D721Med (cell line): Measurements from ENCODE around the gene TYW3.

Experiments used
- DNase-seq: peaks from one replicate; pipeline ENCODE4 v3.0.0; 2011; ENCODE audit warnings: low spot score; ENCODE audit not compliant: insufficient read length
- FAIRE-seq: peaks from 2 replicates; lab custom pipeline; 2011; peaks lifted over from hg19 to GRCh38; lab: Jason Lieb, UNC
- CTCF ChIP-seq: IDR thresholded peaks from 2 replicates; pipeline ENCODE4 v1.5.1; 2012; ENCODE audit warnings: mild to moderate bottlenecking, control low read depth; ENCODE audit not compliant: insufficient read depth; ENCODE audit errors: missing control alignments

TYW3 gene

DNA sequence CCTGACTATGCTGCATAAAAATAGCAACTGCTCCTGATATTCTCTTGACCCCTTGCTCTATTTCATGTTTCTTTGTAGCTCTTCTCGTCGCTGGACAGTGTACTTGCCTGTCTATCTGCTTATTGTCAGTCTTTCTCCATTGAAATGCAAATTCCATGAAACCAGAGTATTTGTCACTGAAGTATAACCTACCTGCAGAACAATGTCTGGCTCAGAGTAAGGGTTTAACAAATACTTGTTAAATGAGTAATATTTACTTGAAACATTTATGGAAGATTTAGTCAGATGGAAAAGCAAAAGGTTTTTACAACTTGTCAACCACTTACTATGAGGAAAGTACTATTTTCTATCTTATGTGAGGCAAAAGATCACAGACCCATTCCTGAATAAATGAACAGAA, 39.5 kb upstream of the TYW3 start:
- DNase-seq, result no peak
- no peak for TF ChIP-seq CTCF
- FAIRE-seq, result no peak

GRCh38 chr1:74697832-74698231, 35.1 kb upstream of the TYW3 start:
- no peak for TF ChIP-seq CTCF
- FAIRE-seq, result no peak
- DNase-seq, result no peak

DNA sequence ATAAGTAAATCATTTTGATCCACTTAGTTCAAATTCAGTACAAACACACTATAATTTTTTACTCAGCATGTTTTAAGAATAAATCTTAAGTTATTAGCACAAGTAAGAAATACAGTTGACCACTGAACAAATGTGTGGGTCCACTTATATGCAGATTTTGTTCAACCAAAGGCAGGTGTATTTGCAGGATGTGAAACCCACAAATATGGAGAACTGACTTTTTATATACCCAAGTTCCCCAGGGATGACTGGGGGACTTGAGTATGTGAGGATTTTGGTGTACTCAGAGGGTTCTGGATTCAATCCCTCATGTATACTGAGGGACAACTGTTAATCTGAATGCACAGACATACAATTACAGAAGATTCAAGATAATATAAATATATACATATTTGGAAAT, 33.6 kb upstream of the TYW3 start:
- DNase-seq (no peak), FAIRE-seq (no peak)
- no peak for TF ChIP-seq CTCF

GRCh38 chr1:74703386-74704182, 29.4 kb upstream of the TYW3 start:
- no peak for TF ChIP-seq CTCF
- DNase-seq (no peak), FAIRE-seq (no peak)

DNA sequence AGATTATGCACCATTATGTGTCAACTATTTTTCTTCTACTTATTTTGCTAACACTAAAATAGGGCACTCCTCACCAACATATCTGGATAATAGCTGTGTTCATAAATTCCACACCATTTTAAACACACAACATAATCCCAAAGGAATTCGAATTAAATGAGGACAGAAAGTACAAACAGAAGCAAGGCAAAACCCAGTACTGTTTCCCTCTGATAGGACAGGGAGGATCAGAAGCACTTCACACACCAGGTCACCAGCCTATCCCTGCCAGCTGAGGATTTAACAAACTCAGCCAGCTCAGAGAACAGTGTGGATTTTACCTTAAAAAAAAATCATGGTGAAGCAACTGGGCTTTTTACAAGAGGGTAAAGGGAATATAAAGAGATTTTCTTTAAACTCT, 20.1 kb upstream of the TYW3 start:
- FAIRE-seq, result no peak
- TF ChIP-seq CTCF, result no peak
- DNase-seq, result no peak

- TF ChIP-seq CTCF, result no peak
- no peak for FAIRE-seq
- no peak for DNase-seq
Observed at GRCh38 chr1:74713849-74714248, 19.1 kb upstream of the TYW3 start.
